HFFc6 (cell line): ENCODE measurements around the gene CPEB4. TPM values are rescaled to one million over a fixed set of nuclear protein-coding genes. Genes with fewer than 3 reads are reported as not detected.

ENCODE experiments used
- DNase-seq: peaks from one replicate; pipeline ENCODE4 v3.0.0-alpha.2; 2018
- H3K27ac Mint-ChIP-seq: 2 replicates; pipeline ENCODE4 v1.8.0; 2020; ENCODE audit warnings: mild to moderate bottlenecking, mixed read lengths
- H3K27me3 Mint-ChIP-seq: 2 replicates; pipeline ENCODE4 v1.8.0; 2021; ENCODE audit warnings: mild to moderate bottlenecking, moderate library complexity, mixed read lengths; ENCODE audit not compliant: insufficient read depth
- H3K36me3 Mint-ChIP-seq: 2 replicates; pipeline ENCODE4 v1.8.0; 2021; ENCODE audit warnings: low read depth, mixed read lengths
- H3K4me1 Mint-ChIP-seq: 2 replicates; pipeline ENCODE4 v1.8.0; 2020; ENCODE audit warnings: low read depth, mixed read lengths
- H3K4me3 Mint-ChIP-seq: 2 replicates; pipeline ENCODE4 v1.8.0; 2020; ENCODE audit warnings: mild to moderate bottlenecking, moderate library complexity, mixed read lengths
- H3K9me3 Mint-ChIP-seq: 2 replicates; pipeline ENCODE4 v1.8.0; 2020; ENCODE audit warnings: mild to moderate bottlenecking, mixed read lengths
- CTCF ChIP-seq: fragments of 200-600 bp; sonication (generic); IDR thresholded peaks from 2 replicates; pipeline ENCODE4 v1.5.0; 2021; ENCODE audit warnings: antibody characterized with exemption, mild to moderate bottlenecking
- total RNA-seq, 6 experiments: library from RNA; stranded (reverse); fragmentation: NEBNext Ultra II Directional; extraction: Animal tissue kit (Norgen Biotek cat#: 25700); gene quantifications; 2 replicates in 1 of 6; 3 replicates in 5 of 6; pipeline ENCODE4 v1.2.3, GENCODE V29; 2021

CPEB4 gene
- total RNA-seq, 6 experiments from 2014 or later = 19.5 to 25.9 (median 22.3) TPM

- Mint-ChIP-seq H3K27ac (no peak overlapping the region), H3K4me1 (peaks cover 24% of the 10 kb centered on the region), H3K9me3 (no peaks in the 10 kb centered on the region), H3K27me3 (peaks cover 2% of the 10 kb centered on the region), H3K36me3 (peaks cover 5% of the 10 kb centered on the region; the same call in 1 of the 2 replicates), H3K4me3 (no peak overlapping the region)
- DNase-seq = no peak
- no peak for TF ChIP-seq CTCF
Observed at GRCh38 chr5:173961418-173961817, 73.3 kb downstream of the CPEB4 start.

GRCh38 chr5:173962436-173962972 lies 74.4 kb downstream of the CPEB4 start:
- no peak for DNase-seq
- H3K36me3 Mint-ChIP-seq = peaks cover 5% of the 10 kb centered on the region; the same call in 1 of the 2 replicates
- H3K4me3 Mint-ChIP-seq = peak overlapping the region; percentile 86
- H3K27ac Mint-ChIP-seq = peak overlapping the region; percentile 92
- peaks cover 24% of the 10 kb centered on the region for H3K4me1 Mint-ChIP-seq
- H3K9me3 Mint-ChIP-seq = no peaks in the 10 kb centered on the region
- H3K27me3 Mint-ChIP-seq = peaks cover 2% of the 10 kb centered on the region
- TF ChIP-seq CTCF = no peak

- peak overlapping the region; percentile 92 for H3K27ac Mint-ChIP-seq
- H3K4me1 Mint-ChIP-seq = peaks cover 24% of the 10 kb centered on the region
- H3K36me3 Mint-ChIP-seq = peaks cover 5% of the 10 kb centered on the region; the same call in 1 of the 2 replicates
- H3K27me3 Mint-ChIP-seq = peaks cover 5% of the 10 kb centered on the region
- H3K4me3 Mint-ChIP-seq = peak overlapping the region; percentile 86
- H3K9me3 Mint-ChIP-seq = no peaks in the 10 kb centered on the region
- TF ChIP-seq CTCF = no peak
- DNase-seq = peak; percentile 82
Observed at GRCh38 chr5:173963182-173963838, 75.2 kb downstream of the CPEB4 start.

- Mint-ChIP-seq H3K4me3 (peak overlapping the region; percentile 86; the same call in 1 of the 2 replicates), H3K9me3 (no peaks in the 10 kb centered on the region), H3K27me3 (peaks cover 5% of the 10 kb centered on the region), H3K27ac (peak overlapping the region; percentile 54), H3K36me3 (peaks cover 5% of the 10 kb centered on the region; the same call in 1 of the 2 replicates), H3K4me1 (peaks cover 25% of the 10 kb centered on the region)
- TF ChIP-seq CTCF = no peak
- DNase-seq = no peak
Observed at GRCh38 chr5:173963867-173964441, 75.8 kb downstream of the CPEB4 start.

- Mint-ChIP-seq H3K4me3 (no peak overlapping the region), H3K27me3 (peaks cover 5% of the 10 kb centered on the region), H3K27ac (no peak overlapping the region), H3K9me3 (no peaks in the 10 kb centered on the region), H3K4me1 (peaks cover 30% of the 10 kb centered on the region), H3K36me3 (peaks cover 5% of the 10 kb centered on the region; the same call in 1 of the 2 replicates)
- DNase-seq = no peak
- TF ChIP-seq CTCF = no peak
Observed at GRCh38 chr5:173964506-173964905, 76.4 kb downstream of the CPEB4 start.
